GM18861 (cell line): Measurements from ENCODE around the gene PPP1R15B.

ENCODE experiments used
- ATAC-seq: cut with Tn5 transposase; IDR thresholded peaks from one replicate; pipeline ENCODE4 v1.9.1; 2021; ENCODE audit not compliant: unreplicated experiment

PPP1R15B gene

DNA sequence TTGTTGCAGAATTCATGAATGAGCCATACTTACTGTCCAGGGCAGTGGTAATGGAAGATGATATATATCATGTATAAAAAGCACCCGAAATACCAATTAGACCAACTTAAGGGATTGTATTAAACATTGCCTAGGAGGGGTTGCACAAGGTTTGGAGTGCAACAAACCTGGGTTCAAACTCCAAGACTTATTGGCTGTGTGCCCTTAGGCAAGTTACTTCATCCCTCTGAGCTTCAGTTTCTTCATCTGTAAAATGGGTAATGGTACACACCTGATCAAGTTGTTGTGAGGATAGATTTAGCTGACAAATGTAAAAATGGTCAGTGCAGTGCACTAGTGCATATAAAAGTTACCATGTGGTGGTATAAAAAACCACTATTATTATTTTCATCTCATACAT lies 9.8 kb upstream of the PPP1R15B start:
- ATAC-seq = no peak

DNA sequence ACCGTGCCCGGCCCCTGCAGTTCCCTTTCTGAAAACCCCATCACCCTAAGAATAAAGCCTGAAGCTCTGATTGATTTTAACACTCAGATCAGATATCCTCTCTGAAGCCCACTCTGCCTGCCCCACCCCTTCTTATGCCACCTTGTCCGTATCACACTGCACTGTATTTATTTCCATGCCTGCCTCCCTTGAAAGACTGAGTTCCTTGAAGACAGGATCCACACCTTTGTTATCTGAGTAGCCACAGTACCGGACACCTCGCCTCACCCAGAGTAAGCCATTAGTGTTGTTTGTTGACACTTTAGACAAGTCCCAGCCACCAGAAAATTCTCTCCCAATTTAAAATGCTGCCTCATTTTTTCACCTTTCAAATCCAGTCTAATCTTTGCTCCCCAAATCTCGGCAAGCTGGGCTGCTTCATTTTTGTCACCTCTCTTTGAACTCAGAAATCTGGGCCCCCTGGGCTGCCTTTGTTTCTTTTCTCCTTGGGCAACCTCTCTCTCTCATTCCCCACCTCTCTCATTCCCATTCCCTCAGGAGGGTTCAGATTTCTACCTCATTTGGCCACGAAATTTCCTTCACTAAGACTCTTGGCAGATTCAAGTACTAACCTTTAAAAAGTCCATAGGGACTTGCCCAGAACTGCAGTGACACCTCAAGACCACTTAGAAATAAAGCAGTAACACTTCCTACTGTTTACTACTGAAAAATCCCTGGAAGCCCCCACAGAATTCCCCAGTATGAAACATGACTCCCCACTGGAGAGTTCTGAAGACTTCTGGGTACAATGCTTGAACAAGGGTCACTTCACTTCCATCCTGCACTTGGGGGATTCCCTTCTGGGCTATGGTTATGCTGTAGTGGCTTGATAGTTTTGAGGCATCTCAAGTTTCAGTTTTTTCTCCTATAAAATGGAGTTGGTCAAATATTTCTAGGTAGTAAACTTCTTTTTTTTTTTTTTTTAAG lies 8.7 kb upstream of the PPP1R15B start:
- ATAC-seq = no peak

DNA sequence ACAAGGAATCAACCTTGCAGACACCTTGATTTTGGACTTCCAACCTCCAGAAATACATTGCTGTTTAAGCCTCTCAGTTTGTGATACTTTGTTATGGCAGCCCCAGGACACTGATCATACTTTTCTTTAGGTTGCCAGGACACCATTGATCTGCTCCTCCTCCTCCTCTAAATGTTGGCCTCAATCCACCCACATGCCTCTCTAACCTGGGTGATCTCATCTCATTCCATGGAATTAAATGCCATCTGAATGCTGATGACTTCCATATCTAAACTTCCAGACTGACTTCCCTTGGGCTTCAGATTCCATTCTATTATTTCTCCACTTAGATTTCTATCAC lies 7.4 kb upstream of the PPP1R15B start:
- ATAC-seq = no peak

DNA sequence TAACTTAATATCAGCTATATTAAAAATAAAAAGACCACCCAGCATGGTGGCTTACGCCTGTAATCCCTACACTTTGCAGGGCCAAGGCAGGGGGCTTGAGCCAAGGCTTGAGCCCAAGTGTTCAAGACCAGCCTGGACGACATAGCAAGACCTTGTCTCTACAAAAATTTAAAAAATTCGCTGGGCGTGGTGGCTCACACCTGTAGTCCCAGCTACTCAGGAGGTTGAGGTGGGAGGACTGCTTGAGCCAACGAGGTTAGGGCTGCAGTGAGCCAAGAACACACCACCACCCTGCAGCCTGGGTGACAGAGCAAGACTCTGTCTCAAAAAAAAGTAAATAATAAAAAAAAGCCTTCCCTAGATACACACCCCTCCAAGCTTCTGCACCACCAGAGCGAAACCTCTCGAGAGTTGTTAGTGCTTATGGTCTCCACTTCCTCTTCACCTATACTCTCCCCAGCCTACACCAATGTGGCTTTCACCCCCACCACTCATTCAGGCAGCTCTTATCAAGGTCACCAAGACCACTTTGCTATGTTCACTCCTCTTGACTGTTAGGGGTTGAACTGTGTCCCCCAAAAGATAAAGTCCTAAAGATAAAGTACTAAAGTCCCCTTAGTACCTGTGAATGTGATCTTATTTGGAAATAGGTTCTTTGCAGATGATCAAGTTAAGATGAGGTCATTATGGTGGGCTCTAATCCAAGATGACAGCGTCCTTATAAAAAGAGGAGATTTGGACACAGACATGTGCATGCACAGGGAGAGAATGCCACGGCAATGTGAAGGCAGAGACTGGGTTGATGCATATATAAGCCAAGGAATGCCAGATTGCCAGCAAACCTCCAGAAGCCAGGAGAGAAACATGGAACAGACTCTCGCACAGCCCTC lies 6.8 kb upstream of the PPP1R15B start:
- no peak for ATAC-seq

DNA sequence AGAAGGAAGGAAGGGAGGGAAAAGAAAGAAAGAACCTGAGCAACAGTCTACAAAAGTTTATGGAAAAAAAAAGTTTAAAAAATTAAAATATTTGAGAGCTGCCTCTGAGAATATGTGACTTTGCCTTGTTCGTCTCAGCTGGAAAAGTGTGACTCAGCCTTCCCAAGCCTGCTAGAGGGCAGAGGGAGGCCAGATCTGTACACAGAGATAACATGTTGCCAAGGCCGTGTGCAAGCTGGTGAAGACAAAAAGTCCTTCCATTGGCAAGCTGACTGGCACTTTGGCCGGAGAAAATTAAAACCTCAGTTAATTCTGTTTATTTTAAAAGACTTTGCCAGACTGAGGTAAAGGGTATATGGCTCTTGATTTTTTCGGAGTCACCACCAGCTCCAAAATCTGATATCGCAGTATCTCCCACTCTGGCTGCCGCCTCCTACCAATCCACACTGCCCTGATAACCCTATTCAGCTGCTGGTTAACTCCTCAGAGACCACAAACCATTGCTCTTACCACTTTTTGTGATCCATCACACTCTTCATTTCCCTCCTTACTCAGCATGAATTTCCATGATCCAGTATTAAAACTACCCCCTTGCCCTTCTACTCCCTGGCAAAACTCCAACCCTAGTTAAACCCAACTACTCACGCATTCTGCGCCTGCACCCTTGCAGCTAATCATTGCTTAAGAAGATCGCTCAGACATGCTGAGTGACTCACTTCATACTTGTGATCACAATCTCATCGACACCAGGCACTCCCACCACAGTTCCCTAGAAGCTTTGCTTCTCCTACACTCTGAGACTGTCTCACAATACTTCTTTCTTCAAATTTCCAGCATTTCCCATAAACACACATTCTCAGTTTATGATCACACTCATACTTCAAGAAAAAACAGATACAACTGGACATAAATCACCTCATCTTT lies 5.7 kb upstream of the PPP1R15B start:
- ATAC-seq = no peak

DNA sequence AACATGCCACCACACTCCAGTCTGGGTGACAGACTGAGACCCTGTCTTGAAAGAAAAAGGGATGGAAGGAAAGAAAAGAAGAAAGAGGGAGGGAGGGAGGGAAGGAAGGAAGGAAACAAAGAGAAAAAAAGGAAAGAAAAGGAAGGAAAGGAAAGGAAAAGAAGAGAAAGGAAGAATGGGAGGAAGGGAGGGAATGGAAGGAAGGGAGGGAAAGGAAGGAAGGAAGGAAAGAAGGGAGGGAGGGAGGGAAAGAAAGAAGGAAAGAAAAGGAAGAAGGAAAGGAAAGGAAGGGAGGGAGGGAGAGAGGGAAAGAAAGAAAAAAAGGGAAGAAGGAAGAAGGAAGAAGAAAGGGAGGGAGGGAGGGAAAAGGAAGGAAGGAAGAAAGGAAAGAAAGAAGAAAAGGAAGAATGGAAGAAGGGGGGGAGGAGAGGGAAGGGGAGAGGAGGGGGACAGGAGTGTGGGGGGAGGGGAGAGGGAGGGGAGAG lies 5.0 kb upstream of the PPP1R15B start:
- ATAC-seq = no peak

DNA sequence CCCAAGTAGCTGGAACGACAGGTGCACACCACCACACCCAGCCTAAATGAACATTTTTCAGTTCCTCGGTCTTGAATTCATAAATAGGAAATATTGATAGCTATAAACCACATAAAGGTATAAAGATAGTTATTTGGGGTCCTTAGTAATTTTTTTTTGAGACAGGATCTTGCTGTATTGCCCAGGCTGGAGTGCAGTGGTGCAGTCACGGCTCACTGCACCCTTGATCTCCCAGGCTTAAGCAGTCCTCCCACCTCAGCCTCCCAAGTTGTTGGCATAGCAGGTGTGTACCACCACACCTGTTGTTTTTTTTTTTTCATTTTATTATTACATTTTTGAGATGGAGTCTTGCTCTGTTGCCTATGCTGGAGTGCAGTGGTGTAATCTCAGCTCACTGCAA lies 3.7 kb upstream of the PPP1R15B start:
- no peak for ATAC-seq

DNA sequence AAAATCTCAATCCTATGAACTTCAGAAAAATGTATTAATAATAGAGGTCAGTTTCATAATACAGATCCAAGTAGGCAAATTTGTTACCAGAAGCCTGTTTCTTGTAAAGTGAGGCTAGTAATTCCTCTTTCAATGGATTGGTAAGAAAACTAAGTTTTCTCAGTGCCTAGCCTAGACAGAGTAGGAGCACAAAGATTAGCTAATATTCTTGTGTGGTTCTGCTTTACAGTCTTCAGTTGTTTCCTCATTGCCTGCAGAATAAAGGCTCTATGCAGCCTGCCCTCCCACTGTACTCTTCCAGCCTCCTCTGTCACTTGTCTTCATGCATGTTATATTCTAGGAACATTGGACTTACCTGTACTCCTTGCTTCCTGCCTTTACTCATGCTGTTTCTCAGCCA lies 2.4 kb upstream of the PPP1R15B start:
- ATAC-seq = no peak

DNA sequence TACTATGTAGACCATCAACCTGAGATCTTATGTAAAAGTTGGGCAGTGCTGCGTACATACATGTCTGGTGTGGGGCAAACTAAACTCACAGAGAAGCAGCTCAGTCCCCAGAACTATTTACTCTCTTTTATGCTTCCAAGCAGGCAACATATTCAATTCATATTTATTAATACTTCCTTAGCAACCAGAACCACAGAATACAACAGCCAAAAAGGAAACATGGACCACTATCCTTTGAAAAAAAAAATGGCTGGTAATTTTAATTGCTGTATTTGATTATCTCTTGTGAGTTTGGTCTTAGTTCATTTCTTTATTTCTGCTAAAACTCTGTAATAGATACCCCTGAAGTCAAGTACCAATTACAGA lies 1.5 kb upstream of the PPP1R15B start:
- ATAC-seq = no peak

DNA sequence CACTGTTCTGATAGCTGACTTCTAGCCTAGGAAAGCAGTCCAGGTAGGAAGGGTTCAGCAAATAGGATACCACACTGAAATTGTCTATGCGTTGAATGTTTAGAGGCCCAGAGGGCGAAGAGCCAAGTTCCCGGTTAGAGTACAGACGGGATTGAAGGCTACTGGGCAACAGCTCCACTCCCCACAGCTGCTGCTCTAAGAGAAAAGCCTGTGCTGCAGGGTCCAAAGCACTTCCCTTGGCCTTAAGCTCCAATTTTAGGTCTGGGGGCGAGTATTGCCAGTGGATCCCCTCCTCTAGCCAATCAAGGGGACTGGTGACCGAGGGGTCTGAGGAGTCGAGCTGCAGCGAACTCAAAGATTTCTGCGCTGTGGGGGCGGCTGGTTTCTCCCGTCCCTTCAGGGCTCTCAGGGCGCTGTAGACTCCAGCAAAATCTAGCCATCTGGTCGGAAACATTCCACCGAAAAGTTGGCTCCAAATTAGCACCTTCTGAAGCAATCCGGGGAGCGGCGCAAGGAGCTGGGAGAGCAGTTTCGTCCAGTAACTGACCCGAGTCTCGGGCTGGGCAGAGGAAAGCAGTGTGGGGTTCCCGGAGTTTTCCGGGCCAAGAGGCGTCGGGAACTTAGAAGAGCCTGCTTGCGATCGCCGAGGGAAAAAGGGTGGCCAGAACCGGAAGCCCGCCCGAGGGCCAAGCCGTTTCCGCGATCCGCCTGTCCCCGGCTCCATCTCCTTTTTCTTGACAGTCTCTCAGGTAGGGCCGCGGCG lies 748 bp downstream of the PPP1R15B start:
- ATAC-seq = peak; percentile 23

DNA sequence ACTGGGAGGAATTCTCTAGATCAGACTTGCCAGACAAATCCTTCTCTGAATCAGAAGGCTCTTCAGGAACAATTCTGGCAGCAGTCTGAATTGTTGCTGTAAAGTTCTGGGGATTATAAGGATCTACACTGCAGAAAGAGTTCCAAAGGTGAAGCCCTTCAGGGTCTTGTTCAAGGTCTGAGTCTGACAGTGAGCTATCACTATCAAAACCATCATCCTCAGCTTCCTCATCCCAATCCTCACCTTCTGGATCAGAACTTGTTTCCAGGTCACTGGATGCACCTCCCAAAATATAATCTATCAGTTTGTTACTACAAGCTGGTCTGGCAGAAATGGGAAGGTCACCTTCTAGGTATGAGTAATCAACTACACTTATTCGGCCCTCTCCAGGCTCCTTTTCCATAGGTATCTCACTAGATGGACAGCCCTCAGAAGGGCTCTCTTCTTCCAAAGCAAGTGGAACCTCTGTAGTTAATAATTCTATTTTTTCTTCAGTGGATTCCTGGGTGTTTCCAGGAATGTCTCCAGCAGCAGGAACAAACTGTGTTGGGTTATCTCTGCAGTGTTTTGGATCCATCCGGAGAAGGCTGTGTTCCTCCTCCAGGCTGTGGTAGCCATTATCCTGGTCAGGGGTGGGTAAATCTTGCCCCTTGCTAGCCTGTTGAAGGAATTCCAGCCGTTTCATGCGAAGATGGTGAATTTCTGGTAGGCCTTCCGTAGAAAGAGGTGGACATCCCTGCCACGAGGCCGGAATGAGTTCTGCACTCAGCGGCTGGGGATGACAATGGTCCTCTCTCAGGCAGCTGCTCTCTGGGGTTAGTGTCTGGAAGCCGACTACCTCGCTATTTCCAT lies 1.6 kb downstream of the PPP1R15B start:
- no peak for ATAC-seq

DNA sequence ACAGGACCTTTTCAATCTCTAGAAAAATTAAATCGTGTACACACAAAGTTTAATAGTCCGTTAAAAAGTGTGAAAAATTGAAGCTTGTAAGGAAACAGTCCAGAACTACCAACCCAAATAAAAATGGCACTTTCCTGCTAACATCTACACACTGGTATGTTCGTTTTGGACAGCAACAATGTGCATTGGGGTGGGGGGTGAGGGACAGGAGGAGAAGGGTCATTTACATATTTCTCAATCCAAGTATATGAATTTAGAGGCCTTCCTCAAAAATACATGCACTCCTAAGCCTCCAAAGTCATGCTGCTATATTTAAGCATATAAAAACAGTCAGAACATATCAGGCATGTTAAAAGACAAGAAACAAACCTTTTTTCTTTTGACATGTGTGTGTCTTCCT lies 2.5 kb downstream of the PPP1R15B start:
- ATAC-seq = no peak

DNA sequence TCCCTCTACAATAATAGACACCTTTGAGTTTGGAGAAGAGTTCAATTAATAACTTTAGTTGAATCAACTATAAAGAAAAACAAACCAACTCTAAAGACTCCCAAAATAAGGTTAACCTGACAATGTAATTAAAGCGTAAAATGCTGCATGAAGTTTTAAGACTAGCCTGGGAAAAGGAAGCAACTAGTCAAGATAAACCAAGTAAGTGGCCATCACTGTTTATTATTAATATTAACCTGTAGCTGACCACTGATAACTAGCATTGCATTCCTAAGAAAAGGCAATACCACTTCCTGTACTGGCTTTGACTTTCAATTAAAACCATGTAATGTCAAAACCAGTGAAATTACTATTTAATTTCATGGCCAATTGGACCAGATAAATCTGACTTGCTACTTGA lies 3.0 kb downstream of the PPP1R15B start:
- no peak for ATAC-seq

DNA sequence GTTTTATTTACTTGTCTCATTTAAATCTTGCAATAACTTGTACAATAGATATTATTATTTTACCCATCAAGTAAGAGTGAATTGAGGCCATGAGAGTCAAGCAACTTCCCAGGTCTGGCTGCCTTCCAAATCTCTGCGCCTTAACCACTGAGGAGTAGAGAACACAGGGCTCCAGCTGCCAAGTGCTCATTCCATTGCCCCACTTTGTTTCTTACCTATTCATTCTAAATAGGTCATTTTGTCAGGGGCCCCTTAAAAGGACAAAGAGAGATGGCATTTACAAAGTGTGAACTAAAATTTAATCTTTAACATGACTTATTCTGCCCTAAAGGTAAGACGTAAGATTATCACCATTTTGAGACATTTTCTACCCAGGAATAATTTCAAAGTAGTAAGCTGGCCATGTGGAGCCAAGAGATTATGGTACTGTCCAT lies 3.5 kb downstream of the PPP1R15B start:
- no peak for ATAC-seq

DNA sequence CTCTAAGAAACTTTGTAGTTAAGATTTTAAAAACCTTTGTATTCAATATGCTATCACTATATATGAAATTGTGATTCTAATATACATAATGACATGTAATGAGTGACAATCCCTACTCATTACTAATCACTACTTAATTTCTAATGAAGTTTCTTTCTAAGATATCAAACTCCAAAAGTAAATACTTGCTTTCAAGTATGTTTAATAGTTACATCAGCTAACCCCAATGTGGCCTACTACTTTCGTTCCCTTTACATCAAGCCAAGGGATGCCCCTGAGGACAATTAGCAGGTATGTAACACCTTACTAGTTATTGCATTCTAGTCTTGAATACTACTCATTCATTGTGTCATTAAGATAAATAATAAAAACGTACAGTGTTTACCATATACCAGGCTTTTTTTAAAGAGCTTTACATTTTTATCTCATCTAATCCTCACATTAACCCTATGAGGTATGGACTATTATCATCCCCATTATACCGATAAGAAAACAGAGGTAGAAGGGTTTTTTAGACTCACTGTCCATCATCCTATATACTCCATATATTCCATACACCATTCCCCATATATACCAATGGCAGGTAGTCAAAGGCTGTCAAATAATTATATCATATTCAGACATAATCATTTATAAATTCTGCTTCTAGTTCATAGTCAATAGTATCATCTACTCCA lies 4.2 kb downstream of the PPP1R15B start:
- ATAC-seq = no peak

DNA sequence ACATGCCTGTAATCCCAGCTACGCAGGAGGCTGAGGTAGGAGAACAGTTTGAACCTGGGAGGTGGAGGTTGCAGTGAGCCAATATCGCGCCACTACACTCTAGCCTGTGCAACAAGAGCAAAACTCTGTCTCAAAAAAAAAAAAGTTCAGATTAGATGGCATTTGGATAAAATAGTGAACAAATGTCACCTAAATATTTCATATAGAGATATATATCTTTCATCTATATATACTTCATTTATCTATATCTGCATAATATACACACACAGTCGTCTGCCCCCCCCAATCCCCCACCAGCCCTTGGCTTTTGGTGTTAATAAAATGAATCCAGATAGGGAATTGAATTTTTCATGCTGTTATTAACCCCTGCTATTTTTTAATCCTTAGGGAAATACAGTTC lies 5.0 kb downstream of the PPP1R15B start:
- ATAC-seq = no peak

DNA sequence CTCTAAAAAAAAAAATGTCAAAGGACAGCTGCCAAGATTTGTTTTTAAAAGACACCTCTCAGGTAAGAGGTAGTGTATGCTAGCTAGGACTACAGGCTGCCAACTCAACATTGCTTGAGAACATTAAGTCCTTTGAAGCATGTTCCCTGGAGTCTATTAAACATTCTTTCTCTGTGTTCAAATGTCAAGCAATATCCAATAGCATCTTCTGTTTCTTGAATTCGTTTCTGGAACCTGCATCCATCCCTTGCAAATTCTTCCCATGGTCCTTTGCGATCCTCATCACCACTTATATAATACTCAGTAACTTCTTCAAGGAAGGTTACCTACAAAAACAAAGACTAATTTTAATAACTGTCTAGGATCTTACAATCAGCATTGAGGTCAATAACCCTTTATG lies 5.6 kb downstream of the PPP1R15B start:
- no peak for ATAC-seq

DNA sequence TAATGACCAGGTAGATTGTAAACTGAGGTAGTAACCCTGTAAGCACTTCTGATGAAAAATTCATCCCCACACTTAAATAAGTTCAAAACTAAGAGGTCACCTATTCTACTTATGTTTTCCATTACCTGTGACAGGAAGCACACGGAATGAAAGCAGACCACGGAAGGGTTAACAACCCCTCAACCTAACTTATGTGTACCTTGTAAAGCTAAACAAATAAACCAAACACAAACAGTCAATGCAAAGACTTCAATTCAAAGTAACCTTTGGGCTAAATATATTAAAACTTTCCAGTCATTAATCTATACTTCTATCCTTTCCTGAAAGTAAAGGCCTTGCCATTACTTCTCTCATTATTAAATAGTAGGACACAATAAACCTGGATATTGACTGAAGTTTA lies 7.0 kb downstream of the PPP1R15B start:
- no peak for ATAC-seq

DNA sequence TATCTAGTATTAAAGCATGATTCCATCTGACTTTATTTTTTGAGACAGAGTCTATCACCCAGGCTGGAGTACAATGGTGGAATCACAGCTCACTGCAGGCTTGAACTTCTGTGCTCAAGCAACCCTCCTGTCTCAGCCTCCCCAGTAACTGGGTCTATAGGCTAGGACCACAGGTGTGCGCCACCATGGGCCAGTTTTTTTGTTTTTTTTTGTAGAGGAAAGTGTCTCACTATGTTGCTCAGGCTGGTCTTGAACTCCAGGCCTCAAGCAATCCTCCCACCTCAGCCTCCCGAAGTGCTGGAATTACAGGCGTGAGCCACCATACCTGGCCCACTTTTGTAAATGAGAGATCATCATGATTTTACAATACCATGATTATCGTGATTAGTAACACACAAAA lies 9.2 kb downstream of the PPP1R15B start:
- no peak for ATAC-seq
